Raji (cell line): ENCODE data around the gene IREB2.

Experiments used
- POLR2A ChIP-seq: IDR thresholded peaks from 2 replicates; pipeline ENCODE4 v1.6.1; 2011; ENCODE audit warnings: low read depth, low read length, control low read depth; ENCODE audit not compliant: insufficient read depth

The IREB2 gene

GRCh38 chr15:78540871-78541743 is 103.1 kb downstream of the IREB2 start:
- TF ChIP-seq POLR2A = no peak

- no peak for TF ChIP-seq POLR2A
Observed at GRCh38 chr15:78541744-78542034, 103.7 kb downstream of the IREB2 start.

- no peak for TF ChIP-seq POLR2A
Observed at GRCh38 chr15:78542647-78543046, 104.6 kb downstream of the IREB2 start.

- TF ChIP-seq POLR2A = no peak
Observed at GRCh38 chr15:78550194-78550593, 112.2 kb downstream of the IREB2 start.

GRCh38 chr15:78550815-78551214 is 112.8 kb downstream of the IREB2 start:
- TF ChIP-seq POLR2A = no peak
